MCF 10A (cell line): ENCODE data around the gene SLC9A8. TPM values are rescaled to one million over a fixed set of nuclear protein-coding genes. Genes with fewer than 3 reads are reported as not detected.
A peak's percentile ranks its signal among the peaks of the same experiment; 100 is the strongest.
"Not testable (repeated sequence)": the region's sequence is repeated elsewhere in the genome, so short reads cannot be mapped to it uniquely, and the experiment has no call there.

Experiments used
- BruUV-seq: library from RNA; stranded (reverse); fragments of 400-500 nt; replicated peaks from 2 replicates; lab custom pipeline; 2021; lab: Mats Ljungman, UMichigan
- CTCF ChIA-PET: fragments of 300-600 bp; sonication (Branson Sonifier 250); formaldehyde crosslinking; extraction: SDS; loops from one replicate; lab custom pipeline; 2021; ENCODE audit warnings: antibody characterized with exemption, inconsistent platforms; lab: Yijun Ruan, JAX
- POLR2A ChIA-PET: fragments of 300-600, 350-650 bp; sonication (Branson Sonifier 250); formaldehyde crosslinking; extraction: SDS; loops from one replicate; lab custom pipeline; 2020; ENCODE audit warnings: antibody characterized with exemption, inconsistent platforms; lab: Yijun Ruan, JAX
- DNase-seq: peaks from one replicate; pipeline ENCODE4 v3.0.0-alpha.2; 2018; ENCODE audit not compliant: unreplicated experiment
- H3K27ac Mint-ChIP-seq: one replicate; pipeline ENCODE4 v1.8.0; 2022; ENCODE audit warnings: mild to moderate bottlenecking, low read depth, mixed read lengths; ENCODE audit not compliant: unreplicated experiment
- H3K27me3 Mint-ChIP-seq: one replicate; pipeline ENCODE4 v1.8.0; 2022; ENCODE audit warnings: mixed read lengths; ENCODE audit not compliant: insufficient read depth, unreplicated experiment
- H3K36me3 Mint-ChIP-seq: one replicate; pipeline ENCODE4 v1.8.0; 2022; ENCODE audit warnings: mild to moderate bottlenecking, moderate library complexity, mixed read lengths; ENCODE audit not compliant: insufficient read depth, unreplicated experiment
- H3K4me1 Mint-ChIP-seq: one replicate; pipeline ENCODE4 v1.8.0; 2022; ENCODE audit warnings: mixed read lengths; ENCODE audit not compliant: insufficient read depth, unreplicated experiment
- H3K4me3 Mint-ChIP-seq: one replicate; pipeline ENCODE4 v1.8.0; 2022; ENCODE audit warnings: mild to moderate bottlenecking, moderate library complexity, mixed read lengths; ENCODE audit not compliant: unreplicated experiment
- H3K9me3 Mint-ChIP-seq: one replicate; pipeline ENCODE4 v1.8.0; 2022; ENCODE audit warnings: mixed read lengths; ENCODE audit not compliant: unreplicated experiment
- intact Hi-C: fragments of 100-400 bp; cut with micrococcal nuclease; formaldehyde crosslinking; loops from 2 replicates; pipeline ENCODE4 v1.14.1; 2022
- total RNA-seq: library from RNA; stranded (reverse); gene quantifications from 2 replicates; pipeline ENCODE4 v1.2.3, GENCODE V29; 2022
- TF ChIP-seq, protein P1 (sequence below): fragments of 200-600 bp; IDR thresholded peaks from one replicate; pipeline ENCODE4 v1.8.0; 2022; ENCODE audit warnings: antibody characterized with exemption, mild to moderate bottlenecking; ENCODE audit not compliant: unreplicated experiment

The SLC9A8 gene
- total RNA-seq, 1 experiment from 2014 or later: 14.6 TPM

DNA sequence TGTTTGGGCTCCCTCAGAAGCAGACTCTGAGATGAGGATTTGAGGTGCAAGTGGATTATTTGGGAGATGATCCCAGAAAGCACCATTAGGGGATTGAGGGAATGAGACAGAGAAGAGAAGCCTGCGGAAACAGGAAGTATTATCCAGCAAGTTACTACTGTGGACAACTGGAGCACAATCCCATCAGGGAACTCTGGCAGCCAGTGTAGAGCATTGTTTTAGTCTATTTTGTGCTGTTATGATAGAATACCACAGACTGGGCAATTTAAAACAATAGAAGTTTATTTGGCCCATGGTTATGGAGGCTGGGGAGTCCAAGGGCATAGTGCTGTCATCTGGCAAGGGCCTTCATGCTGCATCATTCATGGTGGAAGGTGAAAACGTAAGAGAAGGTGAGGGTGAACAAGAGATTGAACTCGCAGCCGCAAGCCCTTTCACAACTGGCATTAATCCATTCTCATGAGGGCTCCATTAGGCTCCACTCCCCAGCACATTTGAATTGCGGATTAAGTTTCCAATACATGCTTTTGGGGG lies 43.5 kb upstream of the SLC9A8 start:
- BruUV-seq: no TSS peak
- CTCF ChIA-PET: interaction anchor here (0.8 kb wide), 1 partner anchor 289 kb away, joined by 3 read pairs; no protein-coding TSS in a partner anchor
- TF ChIP-seq, protein P1, sequence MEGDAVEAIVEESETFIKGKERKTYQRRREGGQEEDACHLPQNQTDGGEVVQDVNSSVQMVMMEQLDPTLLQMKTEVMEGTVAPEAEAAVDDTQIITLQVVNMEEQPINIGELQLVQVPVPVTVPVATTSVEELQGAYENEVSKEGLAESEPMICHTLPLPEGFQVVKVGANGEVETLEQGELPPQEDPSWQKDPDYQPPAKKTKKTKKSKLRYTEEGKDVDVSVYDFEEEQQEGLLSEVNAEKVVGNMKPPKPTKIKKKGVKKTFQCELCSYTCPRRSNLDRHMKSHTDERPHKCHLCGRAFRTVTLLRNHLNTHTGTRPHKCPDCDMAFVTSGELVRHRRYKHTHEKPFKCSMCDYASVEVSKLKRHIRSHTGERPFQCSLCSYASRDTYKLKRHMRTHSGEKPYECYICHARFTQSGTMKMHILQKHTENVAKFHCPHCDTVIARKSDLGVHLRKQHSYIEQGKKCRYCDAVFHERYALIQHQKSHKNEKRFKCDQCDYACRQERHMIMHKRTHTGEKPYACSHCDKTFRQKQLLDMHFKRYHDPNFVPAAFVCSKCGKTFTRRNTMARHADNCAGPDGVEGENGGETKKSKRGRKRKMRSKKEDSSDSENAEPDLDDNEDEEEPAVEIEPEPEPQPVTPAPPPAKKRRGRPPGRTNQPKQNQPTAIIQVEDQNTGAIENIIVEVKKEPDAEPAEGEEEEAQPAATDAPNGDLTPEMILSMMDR: no peak
- H3K9me3 Mint-ChIP-seq: no peaks in the 10 kb centered on the region
- no peak for DNase-seq
- intact Hi-C loops: no loop called here
- POLR2A ChIA-PET: interaction anchor here (0.9 to 2.6 kb wide), 5 partner anchors 10 to 71 kb away, joined by 3 to 16 read pairs (median 5); partner anchors contain the start of gene SLC9A8
- no peaks in the 10 kb centered on the region for H3K36me3 Mint-ChIP-seq
- peak overlapping the region; percentile 38 for H3K4me3 Mint-ChIP-seq
- no peaks in the 10 kb centered on the region for H3K27me3 Mint-ChIP-seq
- H3K27ac Mint-ChIP-seq: peak overlapping the region; percentile 93
- peaks cover 40% of the 10 kb centered on the region for H3K4me1 Mint-ChIP-seq

DNA sequence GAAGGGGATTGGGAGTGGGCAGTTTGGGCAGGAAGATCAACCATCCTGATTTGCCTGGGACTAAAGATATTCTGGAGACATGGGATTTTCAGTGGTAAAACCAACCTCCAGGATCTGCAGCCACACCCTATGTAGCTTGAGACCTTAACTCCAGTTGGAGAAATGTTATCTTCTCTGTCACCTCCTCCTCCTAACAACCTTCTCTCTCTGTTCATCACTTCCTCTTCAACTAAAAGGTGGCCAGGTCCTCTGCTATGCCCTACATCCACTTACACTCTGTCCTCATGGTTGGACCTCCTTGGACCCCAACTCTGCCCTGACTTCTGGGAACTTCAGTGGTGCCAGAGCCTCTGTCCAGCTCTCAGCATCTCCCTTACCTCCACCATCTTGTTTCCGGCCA lies 42.0 kb upstream of the SLC9A8 start:
- intact Hi-C loops: no loop called here
- no peak for DNase-seq
- H3K4me3 Mint-ChIP-seq: no peak overlapping the region
- no TSS peak for BruUV-seq
- H3K27me3 Mint-ChIP-seq: no peaks in the 10 kb centered on the region
- TF ChIP-seq, protein P1: no peak
- no peaks in the 10 kb centered on the region for H3K36me3 Mint-ChIP-seq
- ChIA-PET POLR2A (interaction anchor here (0.6 to 2.6 kb wide), 3 partner anchors 21 to 483 kb away, joined by 3 to 13 read pairs (median 3); partner anchors contain the start of gene SLC9A8), CTCF (interaction anchor here (0.6 to 1.4 kb wide), 7 partner anchors 15 to 162 kb away, joined by 3 to 6 read pairs (median 3); no protein-coding TSS in a partner anchor)
- peak overlapping the region; percentile 82 for H3K27ac Mint-ChIP-seq
- H3K4me1 Mint-ChIP-seq: peaks cover 53% of the 10 kb centered on the region
- no peaks in the 10 kb centered on the region for H3K9me3 Mint-ChIP-seq

- ChIA-PET POLR2A (interaction anchor here (1.2 to 5.2 kb wide), 5 partner anchors 24 to 76 kb away, joined by 3 to 24 read pairs (median 4); partner anchors contain the start of gene SLC9A8), CTCF (interaction anchor here (0.7 to 1.0 kb wide), 2 partner anchors 9 to 11 kb away, joined by 4 to 6 read pairs; no protein-coding TSS in a partner anchor)
- DNase-seq, intact Hi-C loops, H3K4me3 Mint-ChIP-seq, H3K9me3 Mint-ChIP-seq, H3K27ac Mint-ChIP-seq, H3K27me3 Mint-ChIP-seq, BruUV-seq, H3K36me3 Mint-ChIP-seq: not testable (repeated sequence)
- peaks cover 51% of the 10 kb centered on the region for H3K4me1 Mint-ChIP-seq
Measured at GRCh38 chr20:49774213-49774612, 38.4 kb upstream of the SLC9A8 start.

GRCh38 chr20:49775229-49775693 lies 37.4 kb upstream of the SLC9A8 start:
- no TSS peak for BruUV-seq
- peak; percentile 98 for DNase-seq
- H3K27me3 Mint-ChIP-seq: no peaks in the 10 kb centered on the region
- intact Hi-C loops: no loop called here
- ChIA-PET POLR2A (interaction anchor here (0.7 to 5.2 kb wide), 9 partner anchors 19 to 96 kb away, joined by 3 to 24 read pairs (median 4); partner anchors contain the start of genes B4GALT5 and SLC9A8), CTCF (interaction anchor here (0.6 to 2.0 kb wide), 7 partner anchors 11 to 234 kb away, joined by 3 to 11 read pairs (median 3); no protein-coding TSS in a partner anchor)
- H3K4me1 Mint-ChIP-seq: peaks cover 40% of the 10 kb centered on the region
- TF ChIP-seq, protein P1: no peak
- H3K4me3 Mint-ChIP-seq: no peak overlapping the region
- peak overlapping the region; percentile 79 for H3K27ac Mint-ChIP-seq
- H3K9me3 Mint-ChIP-seq: no peaks in the 10 kb centered on the region
- H3K36me3 Mint-ChIP-seq: no peaks in the 10 kb centered on the region
